Neural cell (in vitro differentiated cells): ENCODE data around the gene CEP78. TPM values are rescaled to one million over a fixed set of nuclear protein-coding genes. Genes with fewer than 3 reads are reported as not detected.

Experiments
- H2AFZ ChIP-seq: fragments of 200-600, 300-800 bp; sonication (generic), shearing (Covaris generic); 2 replicates; pipeline ENCODE4 v1.6.0; 2014; ENCODE audit warnings: low read depth, mild to moderate bottlenecking, antibody characterized with exemption, low read length, moderate library complexity
- H3F3A ChIP-seq: fragments of 200-600 bp; shearing (Covaris generic); 2 replicates; pipeline ENCODE4 v1.6.1; 2016; ENCODE audit warnings: mild to moderate bottlenecking, moderate library complexity, mixed read lengths, antibody characterized with exemption, low read length; ENCODE audit not compliant: insufficient read depth, poor library complexity, severe bottlenecking
- H3K27ac ChIP-seq: fragments of 200-600, 300-800 bp; sonication (generic), shearing (Covaris generic); 2 replicates; pipeline ENCODE4 v1.5.1; 2014; ENCODE audit warnings: mild to moderate bottlenecking, low read length, moderate library complexity
- H3K27me3 ChIP-seq: fragments of 300-800, 200-600 bp; sonication (generic), shearing (Covaris generic); 2 replicates; pipeline ENCODE4 v1.6.0; 2014; ENCODE audit warnings: mild to moderate bottlenecking, low read depth, low read length, moderate library complexity; ENCODE audit not compliant: insufficient read depth
- H3K36me3 ChIP-seq: fragments of 300-800, 200-600 bp; sonication (generic), shearing (Covaris generic); 2 replicates; pipeline ENCODE4 v1.5.1; 2014; ENCODE audit warnings: mild to moderate bottlenecking, antibody characterized with exemption, low read length, moderate library complexity; ENCODE audit not compliant: insufficient read depth
- H3K4me2 ChIP-seq: fragments of 300-800, 200-600 bp; sonication (generic), shearing (Covaris generic); 2 replicates; pipeline ENCODE4 v1.6.0; 2014; ENCODE audit warnings: mild to moderate bottlenecking, low read length
- H3K4me3 ChIP-seq: fragments of 300-800, 200-600 bp; sonication (generic), shearing (Covaris generic); 2 replicates; pipeline ENCODE4 v1.5.1; 2014; ENCODE audit warnings: mild to moderate bottlenecking, low read length, moderate library complexity
- H3K79me2 ChIP-seq: fragments of 200-600 bp; shearing (Covaris generic); replicated peaks from 2 replicates; pipeline ENCODE4 v1.6.0; 2014; ENCODE audit warnings: mild to moderate bottlenecking, low read length, moderate library complexity; ENCODE audit not compliant: insufficient read depth
- H3K9ac ChIP-seq: fragments of 300-800, 200-600 bp; sonication (generic), shearing (Covaris generic); 2 replicates; pipeline ENCODE4 v1.6.1; 2016; ENCODE audit warnings: mild to moderate bottlenecking, low read length, mixed read lengths
- H3K9me2 ChIP-seq: fragments of 200-600 bp; shearing (Covaris generic); 2 replicates; pipeline ENCODE4 v1.6.1; 2016; ENCODE audit warnings: mild to moderate bottlenecking, low read length, mixed read lengths; ENCODE audit not compliant: insufficient read depth
- H3K9me3 ChIP-seq: fragments of 200-600, 300-800 bp; sonication (generic), shearing (Covaris generic); 2 replicates; pipeline ENCODE4 v1.6.1; 2016; ENCODE audit warnings: mild to moderate bottlenecking, mixed run types, low read length, moderate library complexity, mixed read lengths
- H4K20me1 ChIP-seq: fragments of 200-600 bp; shearing (Covaris generic); 2 replicates; pipeline ENCODE4 v1.6.1; 2016; ENCODE audit warnings: mild to moderate bottlenecking, mixed run types; ENCODE audit not compliant: insufficient read depth
- CTCF ChIP-seq: fragments of 450-650 bp; IDR thresholded peaks from 2 replicates; pipeline ENCODE4 v1.5.1; 2014; ENCODE audit warnings: antibody characterized with exemption, mild to moderate bottlenecking, moderate library complexity; ENCODE audit not compliant: poor library complexity, severe bottlenecking
- EP300 ChIP-seq: fragments of 450-650 bp; conservative IDR thresholded peaks from 2 replicates; pipeline ENCODE4 v1.6.1; 2014; ENCODE audit warnings: antibody characterized with exemption, mild to moderate bottlenecking, moderate library complexity; ENCODE audit not compliant: poor library complexity, severe bottlenecking
- EZH2 ChIP-seq: fragments of 200-600, 300-800 bp; shearing (Covaris generic), sonication (generic); IDR thresholded peaks from 2 replicates; pipeline ENCODE4 v1.6.1; 2014; ENCODE audit warnings: antibody characterized with exemption, low read length, borderline replicate concordance, mild to moderate bottlenecking; ENCODE audit not compliant: insufficient read depth, poor library complexity, severe bottlenecking
- MXI1 ChIP-seq: fragments of 450-650 bp; conservative IDR thresholded peaks from 2 replicates; pipeline ENCODE4 v1.6.1; 2014; ENCODE audit warnings: antibody characterized with exemption, mild to moderate bottlenecking; ENCODE audit not compliant: poor library complexity, severe bottlenecking
- POLR2AphosphoS5 ChIP-seq: IDR thresholded peaks from 2 replicates; pipeline ENCODE4 v1.6.1; 2012
- RAD21 ChIP-seq: fragments of 450-650 bp; conservative IDR thresholded peaks from 2 replicates; pipeline ENCODE4 v1.6.1; 2014; ENCODE audit warnings: antibody characterized with exemption, mild to moderate bottlenecking, moderate library complexity
- REST ChIP-seq: IDR thresholded peaks from 2 replicates; pipeline ENCODE4 v1.6.1; 2012; ENCODE audit warnings: borderline replicate concordance
- SMC3 ChIP-seq: fragments of 450-650 bp; conservative IDR thresholded peaks from 2 replicates; pipeline ENCODE4 v1.6.1; 2014; ENCODE audit warnings: antibody characterized with exemption, mild to moderate bottlenecking, moderate library complexity; ENCODE audit not compliant: poor library complexity
- TAF1 ChIP-seq: IDR thresholded peaks from 2 replicates; pipeline ENCODE4 v1.6.1; 2012; ENCODE audit warnings: low read depth
- polyA plus RNA-seq: library from polyadenylated mRNA; depleted of rRNA; stranded (reverse); fragments of >200 nt; gene quantifications from 2 replicates; pipeline ENCODE4 v1.2.3, GENCODE V29; 2014

The CEP78 gene
- polyA plus RNA-seq, 1 donor from 2014 or later: 57.8 TPM

GRCh38 chr9:78289474-78289873, 53.6 kb downstream of the CEP78 start:
- Histone ChIP-seq H3K4me2 (no peak overlapping the region), H4K20me1 (no peaks in the 10 kb centered on the region), H3K79me2 (no peaks in the 10 kb centered on the region), H3F3A (no peaks in the 10 kb centered on the region), H3K27me3 (no peaks in the 10 kb centered on the region), H3K4me3 (no peak overlapping the region), H3K9ac (no peak overlapping the region), H2AFZ (no peak overlapping the region), H3K27ac (no peak overlapping the region), H3K9me2 (no peaks in the 10 kb centered on the region), H3K36me3 (no peaks in the 10 kb centered on the region), H3K9me3 (no peaks in the 10 kb centered on the region)
- no peak for TF ChIP-seq RAD21
- TF ChIP-seq REST: no peak
- TF ChIP-seq TAF1: no peak
- TF ChIP-seq MXI1: no peak
- no peak for TF ChIP-seq EP300
- no peak for TF ChIP-seq POLR2AphosphoS5
- no peak for TF ChIP-seq CTCF
- TF ChIP-seq SMC3: no peak
- TF ChIP-seq EZH2: no peak

DNA sequence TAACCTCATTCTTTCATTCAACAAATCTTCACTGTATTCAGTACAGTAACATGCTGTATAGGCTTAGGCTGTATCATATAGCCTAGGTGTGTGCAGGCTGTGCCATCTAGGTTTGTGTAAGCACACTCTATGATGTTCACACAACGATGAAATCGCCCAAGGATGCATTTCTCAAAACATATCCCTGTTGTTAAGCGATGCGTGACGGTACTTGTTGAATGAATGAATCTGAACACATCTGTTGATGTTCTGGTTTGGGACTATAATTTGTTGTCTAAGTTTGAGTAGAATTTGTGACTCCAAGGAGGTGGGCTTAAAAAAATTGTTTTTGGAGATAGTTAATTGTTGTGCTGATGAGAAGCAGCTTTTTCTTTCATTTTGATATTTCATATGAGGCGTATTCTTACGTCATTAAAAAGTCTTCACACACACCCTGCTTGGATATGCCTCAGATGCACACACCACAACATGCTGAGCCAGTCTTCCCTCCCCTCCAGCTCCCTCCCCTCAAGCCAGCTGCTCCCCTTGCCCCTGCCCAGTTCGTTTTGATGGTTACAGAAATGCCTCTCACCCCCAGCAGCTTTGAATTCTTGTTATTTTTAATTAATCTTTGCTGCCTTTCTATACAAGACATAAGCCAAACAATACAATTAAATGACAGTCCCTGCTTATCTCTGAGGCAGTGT, 55.5 kb downstream of the CEP78 start:
- Histone ChIP-seq H3K4me3 (no peak overlapping the region), H3K27me3 (no peaks in the 10 kb centered on the region), H3F3A (no peaks in the 10 kb centered on the region), H3K9me3 (no peaks in the 10 kb centered on the region), H2AFZ (no peak overlapping the region), H3K9me2 (no peaks in the 10 kb centered on the region), H3K36me3 (no peaks in the 10 kb centered on the region), H3K79me2 (no peaks in the 10 kb centered on the region), H3K9ac (no peak overlapping the region), H4K20me1 (no peaks in the 10 kb centered on the region), H3K4me2 (no peak overlapping the region), H3K27ac (no peak overlapping the region)
- TF ChIP-seq MXI1: no peak
- no peak for TF ChIP-seq SMC3
